Measurements from ENCODE around the gene OTUB1.

DNA sequence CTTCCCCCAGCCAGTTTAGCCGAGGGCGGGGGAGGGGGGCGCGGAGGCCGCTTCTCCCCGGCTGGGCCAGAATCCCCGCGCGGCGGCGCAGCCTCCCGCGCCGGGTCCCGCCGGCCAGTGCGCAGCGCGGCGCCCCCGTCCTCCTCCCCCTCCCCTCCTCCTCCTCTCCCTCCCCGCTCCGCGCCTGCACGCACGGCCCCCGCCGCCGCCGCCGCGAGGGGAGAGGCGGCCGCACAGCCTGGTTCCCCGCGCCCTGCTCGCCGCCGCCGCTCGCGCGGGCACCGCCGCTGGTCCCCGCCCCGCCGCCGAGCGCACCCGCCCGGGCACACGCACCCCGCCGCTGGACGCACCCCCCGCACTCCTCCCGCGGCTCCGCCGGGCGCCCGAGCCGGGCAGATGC is 49.3 kb downstream of the OTUB1 start, which contains the start of gene FLRT1:
- TF ChIP-seq, protein P1, sequence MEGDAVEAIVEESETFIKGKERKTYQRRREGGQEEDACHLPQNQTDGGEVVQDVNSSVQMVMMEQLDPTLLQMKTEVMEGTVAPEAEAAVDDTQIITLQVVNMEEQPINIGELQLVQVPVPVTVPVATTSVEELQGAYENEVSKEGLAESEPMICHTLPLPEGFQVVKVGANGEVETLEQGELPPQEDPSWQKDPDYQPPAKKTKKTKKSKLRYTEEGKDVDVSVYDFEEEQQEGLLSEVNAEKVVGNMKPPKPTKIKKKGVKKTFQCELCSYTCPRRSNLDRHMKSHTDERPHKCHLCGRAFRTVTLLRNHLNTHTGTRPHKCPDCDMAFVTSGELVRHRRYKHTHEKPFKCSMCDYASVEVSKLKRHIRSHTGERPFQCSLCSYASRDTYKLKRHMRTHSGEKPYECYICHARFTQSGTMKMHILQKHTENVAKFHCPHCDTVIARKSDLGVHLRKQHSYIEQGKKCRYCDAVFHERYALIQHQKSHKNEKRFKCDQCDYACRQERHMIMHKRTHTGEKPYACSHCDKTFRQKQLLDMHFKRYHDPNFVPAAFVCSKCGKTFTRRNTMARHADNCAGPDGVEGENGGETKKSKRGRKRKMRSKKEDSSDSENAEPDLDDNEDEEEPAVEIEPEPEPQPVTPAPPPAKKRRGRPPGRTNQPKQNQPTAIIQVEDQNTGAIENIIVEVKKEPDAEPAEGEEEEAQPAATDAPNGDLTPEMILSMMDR (IDR thresholded peaks at IDR 0.05 in 2 of 3, conservative IDR thresholded peaks at IDR 0.05 in 1 of 3; ENCODE audit: insufficient read depth in 2 of 3, low read depth in 1 of 3, low read length in 3 of 3), result no peak
- no peak for TF ChIP-seq MAFK (IDR thresholded peaks at IDR 0.05; ENCODE audit: low read length)
- no peak for TF ChIP-seq ELF1 (tag; IDR thresholded peaks at IDR 0.05)
- TF ChIP-seq CBFB (CRISPR knock-in tag; IDR thresholded peaks at IDR 0.05), result no peak
- TF ChIP-seq, protein P2, sequence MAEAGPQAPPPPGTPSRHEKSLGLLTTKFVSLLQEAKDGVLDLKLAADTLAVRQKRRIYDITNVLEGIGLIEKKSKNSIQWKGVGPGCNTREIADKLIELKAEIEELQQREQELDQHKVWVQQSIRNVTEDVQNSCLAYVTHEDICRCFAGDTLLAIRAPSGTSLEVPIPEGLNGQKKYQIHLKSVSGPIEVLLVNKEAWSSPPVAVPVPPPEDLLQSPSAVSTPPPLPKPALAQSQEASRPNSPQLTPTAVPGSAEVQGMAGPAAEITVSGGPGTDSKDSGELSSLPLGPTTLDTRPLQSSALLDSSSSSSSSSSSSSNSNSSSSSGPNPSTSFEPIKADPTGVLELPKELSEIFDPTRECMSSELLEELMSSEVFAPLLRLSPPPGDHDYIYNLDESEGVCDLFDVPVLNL (CRISPR knock-in tag; IDR thresholded peaks at IDR 0.05; ENCODE audit: low read depth), result no peak
- TF ChIP-seq, protein P3, sequence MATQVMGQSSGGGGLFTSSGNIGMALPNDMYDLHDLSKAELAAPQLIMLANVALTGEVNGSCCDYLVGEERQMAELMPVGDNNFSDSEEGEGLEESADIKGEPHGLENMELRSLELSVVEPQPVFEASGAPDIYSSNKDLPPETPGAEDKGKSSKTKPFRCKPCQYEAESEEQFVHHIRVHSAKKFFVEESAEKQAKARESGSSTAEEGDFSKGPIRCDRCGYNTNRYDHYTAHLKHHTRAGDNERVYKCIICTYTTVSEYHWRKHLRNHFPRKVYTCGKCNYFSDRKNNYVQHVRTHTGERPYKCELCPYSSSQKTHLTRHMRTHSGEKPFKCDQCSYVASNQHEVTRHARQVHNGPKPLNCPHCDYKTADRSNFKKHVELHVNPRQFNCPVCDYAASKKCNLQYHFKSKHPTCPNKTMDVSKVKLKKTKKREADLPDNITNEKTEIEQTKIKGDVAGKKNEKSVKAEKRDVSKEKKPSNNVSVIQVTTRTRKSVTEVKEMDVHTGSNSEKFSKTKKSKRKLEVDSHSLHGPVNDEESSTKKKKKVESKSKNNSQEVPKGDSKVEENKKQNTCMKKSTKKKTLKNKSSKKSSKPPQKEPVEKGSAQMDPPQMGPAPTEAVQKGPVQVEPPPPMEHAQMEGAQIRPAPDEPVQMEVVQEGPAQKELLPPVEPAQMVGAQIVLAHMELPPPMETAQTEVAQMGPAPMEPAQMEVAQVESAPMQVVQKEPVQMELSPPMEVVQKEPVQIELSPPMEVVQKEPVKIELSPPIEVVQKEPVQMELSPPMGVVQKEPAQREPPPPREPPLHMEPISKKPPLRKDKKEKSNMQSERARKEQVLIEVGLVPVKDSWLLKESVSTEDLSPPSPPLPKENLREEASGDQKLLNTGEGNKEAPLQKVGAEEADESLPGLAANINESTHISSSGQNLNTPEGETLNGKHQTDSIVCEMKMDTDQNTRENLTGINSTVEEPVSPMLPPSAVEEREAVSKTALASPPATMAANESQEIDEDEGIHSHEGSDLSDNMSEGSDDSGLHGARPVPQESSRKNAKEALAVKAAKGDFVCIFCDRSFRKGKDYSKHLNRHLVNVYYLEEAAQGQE (IDR thresholded peaks at IDR 0.05; ENCODE audit: borderline replicate concordance), result no peak
- TF ChIP-seq, protein P3 (CRISPR knock-in tag; IDR thresholded peaks at IDR 0.05; ENCODE audit: low read depth), result no peak

Data from K562 (cell line).